HG03066 (cell line): ENCODE results near the gene LMO1.

Source experiments
- ATAC-seq: cut with Tn5 transposase; IDR thresholded peaks from one replicate; pipeline ENCODE4 v1.9.1; 2021; ENCODE audit warnings: low read depth; ENCODE audit not compliant: unreplicated experiment

Gene LMO1

GRCh38 chr11:8266246-8267241 lies 2.9 kb upstream of the LMO1 start:
- ATAC-seq, result no peak

DNA sequence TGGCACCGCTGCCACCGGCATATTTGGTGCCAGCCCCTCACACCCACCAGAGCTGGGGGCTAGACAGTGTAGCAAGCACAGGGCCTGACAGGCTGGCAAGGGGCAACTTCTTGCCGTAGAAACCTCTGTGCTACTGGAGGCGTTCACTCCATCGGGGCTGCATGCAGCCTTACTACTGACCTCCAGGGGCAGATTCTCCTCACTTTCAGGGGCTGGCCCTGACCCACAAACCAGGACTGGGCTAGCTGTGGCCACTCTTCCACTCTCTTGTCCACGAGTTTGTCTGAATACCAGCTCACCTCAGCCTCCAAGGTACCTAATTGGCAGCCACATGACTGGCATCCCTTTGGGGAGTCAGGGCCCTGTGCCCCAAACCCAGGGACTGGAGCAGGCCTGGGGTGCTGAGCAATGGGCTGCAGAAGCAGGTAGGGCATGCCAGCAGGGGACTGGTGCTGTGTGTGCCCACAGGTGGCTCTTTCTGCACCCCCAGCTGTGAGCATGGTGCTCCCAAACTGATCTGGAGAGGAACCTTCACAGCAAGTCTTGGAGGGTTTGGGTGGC lies 2.1 kb upstream of the LMO1 start:
- no peak for ATAC-seq

DNA sequence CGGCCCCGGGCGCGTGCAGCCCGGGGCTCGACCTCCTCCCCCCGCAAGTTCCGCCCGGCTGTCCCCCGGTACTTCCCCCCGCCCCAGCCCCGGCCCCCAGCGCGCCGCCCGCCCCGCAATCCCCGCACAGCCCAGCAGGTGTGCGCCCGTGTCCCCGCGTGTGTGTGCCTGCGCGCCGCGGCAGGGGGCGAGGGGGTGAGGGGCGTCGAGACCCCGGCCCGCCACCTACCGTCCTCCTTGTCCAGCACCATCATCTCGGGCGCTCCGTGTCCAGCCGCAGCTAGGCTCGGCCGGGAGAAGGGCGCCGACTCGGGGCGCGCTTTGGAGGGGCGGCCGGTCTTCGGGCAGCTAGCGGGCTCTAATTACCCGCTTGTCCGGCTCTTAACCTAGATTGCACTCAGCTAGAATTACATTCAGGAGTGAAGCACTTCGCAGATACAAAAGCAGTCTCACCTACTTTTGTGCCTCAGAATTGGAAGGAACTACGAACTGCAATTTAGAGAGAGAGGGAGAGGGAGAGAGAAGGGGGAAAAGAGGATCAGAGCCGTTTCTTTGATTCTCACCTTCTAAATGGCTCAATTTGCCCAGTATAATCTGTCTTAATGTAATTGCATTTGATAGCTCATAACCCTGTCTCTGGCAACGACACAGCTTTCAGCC lies 439 bp downstream of the LMO1 start:
- ATAC-seq, result no peak

DNA sequence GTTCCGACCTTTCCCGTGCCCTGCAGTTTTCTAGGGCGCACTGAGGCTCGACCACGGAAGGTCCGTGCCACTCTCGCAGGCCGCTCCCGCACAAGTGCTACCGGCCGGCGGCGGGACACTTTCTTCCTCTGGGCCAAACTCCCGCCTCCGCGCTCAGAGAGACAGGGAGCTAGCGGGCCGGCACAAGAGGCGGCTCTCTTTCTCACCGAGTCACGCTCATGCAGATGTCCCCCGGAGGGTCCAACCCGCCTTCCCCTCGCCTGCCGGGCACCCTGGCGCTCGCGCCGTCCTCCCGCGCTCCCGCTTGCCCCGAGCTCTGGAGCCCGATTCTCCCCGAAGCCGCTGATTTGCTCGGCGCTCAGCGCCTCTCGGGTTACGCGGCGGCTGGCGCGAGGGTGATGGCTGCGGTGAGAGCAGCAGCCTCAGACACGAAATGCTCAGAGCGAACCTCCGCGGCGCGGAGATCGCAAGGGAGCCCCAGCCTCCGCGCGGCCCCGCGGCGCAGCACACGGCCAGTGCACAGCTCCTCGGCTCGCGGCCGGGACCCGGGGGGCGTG lies 1.0 kb downstream of the LMO1 start:
- ATAC-seq, result no peak

GRCh38 chr11:8261921-8262551 lies 1.6 kb downstream of the LMO1 start:
- ATAC-seq, result no peak

DNA sequence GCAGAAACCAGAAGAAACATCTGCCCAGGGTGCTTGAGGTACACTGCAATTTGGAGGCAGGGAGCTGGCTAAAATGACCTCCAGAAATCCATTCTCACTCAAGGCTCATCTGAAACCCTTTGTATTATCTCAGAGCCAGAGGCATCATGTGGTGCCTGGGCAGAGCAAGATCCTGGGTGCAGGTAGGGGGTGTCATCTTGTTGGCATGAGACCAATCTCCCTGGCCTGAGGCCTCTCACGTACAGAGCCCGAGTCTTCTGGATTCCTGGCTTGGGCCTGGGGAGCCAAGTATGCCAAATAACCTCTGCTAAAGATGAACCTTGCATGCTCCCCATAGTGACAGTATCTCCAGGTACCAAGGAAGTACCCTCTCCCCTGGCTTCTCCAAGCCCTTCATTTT lies 2.4 kb downstream of the LMO1 start:
- no peak for ATAC-seq

- no peak for ATAC-seq
These were observed 3.3 kb downstream of the LMO1 start for GRCh38 chr11:8260202-8260966.

DNA sequence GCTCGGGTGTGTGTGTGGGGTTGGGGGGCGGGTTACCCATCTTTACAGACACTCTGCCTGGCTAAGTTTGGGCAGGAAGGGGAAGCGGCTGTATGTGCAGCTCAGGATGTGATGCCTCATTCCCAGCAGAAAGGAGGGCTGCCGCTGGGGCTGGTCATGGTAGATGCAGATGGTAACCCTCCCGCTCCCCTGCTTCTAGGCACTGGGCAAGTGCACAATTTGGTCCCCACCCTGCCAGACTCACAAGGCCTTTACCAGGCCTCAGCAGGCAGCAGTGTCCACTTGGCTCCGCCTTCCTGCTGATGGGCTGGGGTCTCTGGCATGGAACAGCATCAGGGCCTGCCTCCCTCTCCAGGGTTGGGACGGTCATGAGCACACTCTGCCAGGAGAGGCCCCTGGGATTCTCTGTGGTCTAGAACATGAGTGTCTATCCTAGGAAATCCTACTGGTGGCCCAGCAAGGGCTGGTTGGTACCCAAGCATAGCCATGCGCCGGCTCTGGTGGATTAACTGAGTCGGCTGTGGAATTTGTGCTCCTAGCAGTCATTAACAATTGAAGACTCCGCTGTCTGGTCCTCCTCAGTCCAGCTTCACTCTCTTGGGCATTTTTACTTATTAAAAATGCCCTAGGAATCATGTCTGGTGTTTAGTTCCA lies 4.2 kb downstream of the LMO1 start:
- ATAC-seq, result no peak

GRCh38 chr11:8258784-8259183 lies 4.9 kb downstream of the LMO1 start:
- no peak for ATAC-seq

- ATAC-seq, result no peak
These were observed 5.4 kb downstream of the LMO1 start for GRCh38 chr11:8258289-8258688.

DNA sequence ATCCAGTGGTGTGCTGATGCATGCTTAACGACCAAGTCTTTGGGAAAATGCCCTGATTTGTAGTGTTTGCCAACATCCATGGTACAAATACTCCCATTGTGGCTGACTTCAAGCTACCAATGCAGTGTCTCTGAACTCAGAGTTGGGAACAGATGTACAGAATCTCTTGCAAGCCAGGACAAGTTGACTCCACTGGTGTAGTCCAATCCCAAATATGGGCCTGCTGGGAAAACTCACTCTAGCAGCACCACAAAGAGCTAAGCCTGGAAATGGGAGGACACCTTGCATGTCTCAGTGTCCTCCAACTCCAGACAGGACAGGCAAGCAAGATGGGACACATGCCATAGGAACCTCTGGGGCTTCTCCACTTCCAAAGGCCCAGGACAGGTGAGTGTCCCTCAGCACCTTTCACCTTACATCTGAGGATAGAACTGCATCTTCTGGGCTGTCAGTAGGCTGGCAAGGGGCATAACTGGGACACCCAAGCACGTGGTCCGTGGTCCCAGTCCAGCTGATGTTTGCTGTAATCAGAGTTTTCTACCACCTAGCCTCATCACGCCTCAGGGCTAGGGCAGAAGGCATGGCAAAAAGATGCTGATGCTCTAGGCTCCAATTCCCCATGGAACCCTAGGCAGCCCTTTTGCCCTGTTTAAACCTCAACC lies 6.5 kb downstream of the LMO1 start:
- ATAC-seq, result no peak

DNA sequence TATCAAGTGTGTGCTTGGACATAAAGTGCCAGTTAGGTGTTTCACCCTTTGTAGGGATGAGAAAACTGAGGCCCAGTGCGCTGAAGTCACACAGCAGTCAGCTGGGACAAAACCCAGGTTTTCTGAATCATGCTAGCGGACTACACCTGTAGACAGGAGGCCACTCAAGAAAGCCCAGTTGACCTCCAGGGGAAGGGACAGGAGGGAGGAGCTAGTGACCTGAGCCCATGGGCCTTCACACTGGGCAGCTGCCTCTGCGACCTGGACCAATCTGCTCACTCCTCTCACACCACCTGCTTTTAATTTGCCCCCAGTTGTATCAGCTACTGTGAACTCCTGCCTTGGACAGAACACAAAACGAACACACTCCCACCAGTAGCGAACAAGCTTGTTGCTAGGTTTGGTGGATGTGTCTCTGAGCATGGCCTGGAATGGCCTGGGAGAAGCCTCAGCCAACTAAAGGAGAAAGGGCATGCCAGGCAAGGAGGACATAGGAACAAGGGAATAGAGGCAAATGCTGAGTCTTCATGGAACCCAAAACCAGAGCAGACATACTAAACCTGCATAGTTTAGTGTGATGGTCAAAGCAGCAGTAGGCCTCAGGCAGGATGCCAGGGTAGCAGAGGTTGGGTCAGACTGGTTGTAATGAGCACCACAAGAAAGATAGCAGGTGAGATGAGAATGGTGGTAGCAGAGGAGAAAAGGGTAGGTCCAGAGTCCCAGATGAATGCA lies 7.2 kb downstream of the LMO1 start:
- no peak for ATAC-seq

DNA sequence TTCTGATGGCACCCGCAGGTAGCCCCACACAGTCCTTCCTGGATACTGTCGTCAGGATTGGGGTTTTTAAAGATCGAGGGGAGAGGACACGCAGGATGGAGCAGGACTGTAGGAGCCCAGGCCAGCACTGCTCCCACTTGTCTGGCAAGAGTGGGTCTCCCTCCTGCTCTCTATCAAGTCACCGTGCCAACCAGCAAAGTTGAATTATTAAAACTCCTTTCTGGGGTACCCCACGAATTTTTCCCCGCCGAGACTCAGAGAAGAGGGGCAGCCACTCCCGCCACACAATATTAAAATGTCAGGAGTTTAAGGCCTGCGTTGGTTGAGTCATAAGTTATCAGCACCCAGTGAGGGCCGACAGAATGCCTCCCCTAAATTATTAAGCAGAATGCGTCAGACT lies 10.1 kb downstream of the LMO1 start:
- ATAC-seq, result no peak

GRCh38 chr11:8252946-8253345 lies 10.7 kb downstream of the LMO1 start:
- ATAC-seq, result no peak

- no peak for ATAC-seq
These were observed 11.3 kb downstream of the LMO1 start for GRCh38 chr11:8252388-8252787.

- ATAC-seq, result no peak
These were observed 11.9 kb downstream of the LMO1 start for GRCh38 chr11:8251616-8252295.

- ATAC-seq, result no peak
These were observed 12.6 kb downstream of the LMO1 start for GRCh38 chr11:8250981-8251615.
